Measurements from ENCODE around the gene GREM1. TPM values are rescaled to one million over a fixed set of nuclear protein-coding genes. Genes with fewer than 3 reads are reported as not detected.

The GREM1 gene
- total RNA-seq, 1 experiment from 2014 or later: 0.66 TPM

GRCh38 chr15:32736701-32737061 is 18.9 kb downstream of the GREM1 start (continued):
- TF ChIP-seq REST (IDR thresholded peaks at IDR 0.05; ENCODE audit: low read depth) (no peak), EZH2 (IDR thresholded peaks at IDR 0.05) (no peak), ELF1 (IDR thresholded peaks at IDR 0.05; ENCODE audit: borderline replicate concordance, low read depth) (no peak)

- H3K4me3 ChIP-seq (replicated peaks in 1 of 2; ENCODE audit: low read depth in 1 of 2, low read length in 2 of 2): no peak overlapping the region
- ATAC-seq (no peak), DNase-seq (ENCODE audit: low read depth, low spot score) (no peak)
- H3K9ac ChIP-seq (ENCODE audit: low read length): no peak overlapping the region
- no peak overlapping the region for H3K27ac ChIP-seq (ENCODE audit: low read depth, low read length)
- H3K36me3 ChIP-seq (ENCODE audit: control insufficient read depth in 1 of 2, insufficient read depth in 2 of 2, low read length in 2 of 2): no peaks in the 10 kb centered on the region
- ChIA-PET CTCF (no interaction called here), POLR2A (no interaction called here), RAD21 (ENCODE audit: low non-redundant PET in 1 of 2, low total read pairs in 2 of 2, uncharacterized antibody in 2 of 2, unreplicated experiment in 2 of 2) (no interaction called here)
- intact Hi-C loops (cut with micrococcal nuclease): no loop called here
- BruUV-seq (replicated peaks): no TSS peak
- no peaks in the 10 kb centered on the region for H3K4me1 ChIP-seq (ENCODE audit: control insufficient read depth in 1 of 2, insufficient read depth in 2 of 2, low read length in 2 of 2)
- no peaks in the 10 kb centered on the region for H3K9me2 ChIP-seq (ENCODE audit: insufficient read depth)
- TF ChIP-seq REST (IDR thresholded peaks at IDR 0.05; ENCODE audit: low read depth) (no peak), POLR2AphosphoS5 (IDR thresholded peaks at IDR 0.05; ENCODE audit: low read depth, low read length) (no peak), POLR2A (IDR thresholded peaks at IDR 0.05; ENCODE audit: borderline replicate concordance, extremely low read depth, insufficient read depth, insufficient read length) (no peak), RAD21 (IDR thresholded peaks at IDR 0.05; ENCODE audit: low read depth) (no peak), YY1 (IDR thresholded peaks at IDR 0.05; ENCODE audit: extremely low read depth, insufficient replicate concordance, low read depth, low read length) (no peak), ZFX (IDR thresholded peaks at IDR 0.05) (no peak), JUND (IDR thresholded peaks at IDR 0.05) (no peak), CBX3 (IDR thresholded peaks at IDR 0.05; ENCODE audit: low read depth) (no peak), ZNF274 (IDR thresholded peaks at IDR 0.05; ENCODE audit: low read depth, low read length) (no peak), SIN3A (IDR thresholded peaks at IDR 0.05; ENCODE audit: low read depth) (no peak), ATF3 (IDR thresholded peaks at IDR 0.05) (no peak), CTCF (IDR thresholded peaks at IDR 0.05 in 2 of 3, conservative IDR thresholded peaks at IDR 0.05 in 1 of 3; ENCODE audit: borderline replicate concordance in 1 of 3, insufficient read depth in 1 of 3, low read depth in 2 of 3, low read length in 2 of 3) (no peak)
- no peaks in the 10 kb centered on the region for H3K79me2 ChIP-seq (ENCODE audit: insufficient read depth, low read length)
- no peaks in the 10 kb centered on the region for H3K9me3 ChIP-seq (ENCODE audit: control insufficient read depth in 1 of 2, insufficient read depth in 1 of 2, low read depth in 1 of 2, low read length in 2 of 2)
- no peaks in the 10 kb centered on the region for H3K27me3 ChIP-seq (ENCODE audit: insufficient read depth, low read length)
- no peaks in the 10 kb centered on the region for H4K20me1 ChIP-seq (ENCODE audit: insufficient read depth)
- H3K4me2 ChIP-seq (ENCODE audit: low read length): no peak overlapping the region
- H2AFZ ChIP-seq (ENCODE audit: low read depth, low read length, poor library complexity, severe bottlenecking): no peak overlapping the region
Measured at GRCh38 chr15:32737304-32737703, 19.5 kb downstream of the GREM1 start.

Data from HCT116 (cell line).